SK-N-SH treated with all-trans-retinoic acid at 6 μM for 48 hours (cell line): ENCODE data around the gene ADAT3.
"Not testable (repeated sequence)": the region's sequence is repeated elsewhere in the genome, so short reads cannot be mapped to it uniquely, and the experiment has no call there.

Source experiments
- ATAC-seq: fragments of 200-7000 bp; cut with Tn5 transposase; 3 replicates; pipeline ENCODE4 v1.9.1; 2020; ENCODE audit warnings: mild to moderate bottlenecking, moderate library complexity
- ESRRG ChIP-seq: fragments of 250-450 bp; sonication (Bioruptor Pico); IDR thresholded peaks from 2 replicates; pipeline ENCODE4 v1.6.1; 2021; ENCODE audit warnings: mild to moderate bottlenecking
- ISL1 ChIP-seq: fragments of 250-450 bp; sonication (Bioruptor Pico); IDR thresholded peaks from 2 replicates; pipeline ENCODE4 v2.1.2; 2022; ENCODE audit warnings: mild to moderate bottlenecking, moderate library complexity
- SNAI2 ChIP-seq: fragments of 250-450 bp; sonication (Bioruptor Pico); IDR thresholded peaks from 2 replicates; pipeline ENCODE4 v1.5.0; 2020; ENCODE audit warnings: mild to moderate bottlenecking, moderate library complexity
- ZFP3 ChIP-seq: fragments of 250-450 bp; sonication (Bioruptor Pico); IDR thresholded peaks from 2 replicates; pipeline ENCODE4 v1.5.0; 2020; ENCODE audit warnings: mild to moderate bottlenecking, moderate library complexity
- ZNF565 ChIP-seq: fragments of 450-650 bp; formaldehyde crosslinking; conservative IDR thresholded peaks from 2 replicates; pipeline ENCODE4 v1.5.0; 2020; ENCODE audit warnings: low read depth, mild to moderate bottlenecking, moderate library complexity
- ZNF8 ChIP-seq: fragments of 450-650 bp; formaldehyde crosslinking; IDR thresholded peaks from 2 replicates; pipeline ENCODE4 v1.5.0; 2020; ENCODE audit warnings: mild to moderate bottlenecking, moderate library complexity
- TF ChIP-seq, protein P1 (sequence below): fragments of 250-450 bp; sonication (Bioruptor Pico); IDR thresholded peaks from 2 replicates; pipeline ENCODE4 v1.8.0; 2020; ENCODE audit warnings: mild to moderate bottlenecking, moderate library complexity, borderline replicate concordance
- TF ChIP-seq, protein P2 (sequence below): fragments of 250-450 bp; sonication (Bioruptor Pico); IDR thresholded peaks from 2 replicates; pipeline ENCODE4 v1.5.0; 2020; ENCODE audit warnings: mild to moderate bottlenecking, moderate library complexity
- TF ChIP-seq, protein P3 (sequence below): fragments of 250-450 bp; sonication (Bioruptor Pico); IDR thresholded peaks from 2 replicates; pipeline ENCODE4 v1.5.1; 2020; ENCODE audit warnings: low read depth, mild to moderate bottlenecking, moderate library complexity

Gene ADAT3

DNA sequence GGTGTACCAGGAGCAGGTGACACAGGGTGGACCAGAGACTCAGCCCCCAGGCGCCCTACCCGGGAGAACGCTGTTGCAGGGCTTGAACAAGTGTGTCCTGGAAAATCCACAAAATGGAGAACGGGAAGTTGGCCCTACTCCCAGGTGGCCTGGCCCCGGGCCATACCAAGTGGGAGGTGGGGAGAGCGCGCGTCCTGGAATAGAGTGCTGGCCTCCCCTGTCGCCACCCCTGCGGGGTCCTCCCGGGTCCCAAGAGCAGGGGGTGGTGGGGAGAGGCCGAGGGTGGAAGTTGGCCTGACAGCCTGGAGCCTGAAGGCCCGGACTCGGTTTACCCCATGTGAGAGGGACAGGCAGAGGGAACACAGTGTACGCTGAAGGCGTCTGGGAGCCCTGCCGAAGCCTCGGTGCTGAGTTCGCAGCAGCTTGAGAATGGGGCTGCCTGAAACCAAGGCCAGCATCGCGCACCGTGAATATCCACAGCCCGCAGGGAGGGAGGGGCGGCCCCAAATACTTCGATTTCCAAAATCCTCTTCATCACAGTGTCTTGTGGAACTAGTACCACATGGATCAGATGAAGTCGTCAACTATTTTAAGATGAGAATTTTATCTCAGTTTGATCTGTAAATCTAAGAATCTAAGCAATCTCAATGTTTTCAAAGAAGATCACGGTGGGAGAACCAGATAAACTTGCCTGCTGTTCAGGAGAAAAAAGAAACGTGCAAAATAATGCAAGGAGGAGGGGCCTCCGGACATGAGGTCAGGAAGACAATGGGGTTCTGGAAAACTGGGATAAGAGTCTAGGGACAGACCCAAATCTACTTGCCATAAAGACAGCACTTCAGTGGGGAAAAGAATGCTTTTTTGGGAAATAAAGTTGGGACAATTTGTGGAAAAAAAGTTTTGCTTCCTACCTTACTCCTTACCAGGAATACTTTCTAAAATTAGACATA, 31.4 kb upstream of the ADAT3 start:
- no peak for ATAC-seq
- peak; percentile 21; the same call in 1 of the 2 replicates for TF ChIP-seq SNAI2 (CRISPR knock-in tag)
- TF ChIP-seq, protein P1, sequence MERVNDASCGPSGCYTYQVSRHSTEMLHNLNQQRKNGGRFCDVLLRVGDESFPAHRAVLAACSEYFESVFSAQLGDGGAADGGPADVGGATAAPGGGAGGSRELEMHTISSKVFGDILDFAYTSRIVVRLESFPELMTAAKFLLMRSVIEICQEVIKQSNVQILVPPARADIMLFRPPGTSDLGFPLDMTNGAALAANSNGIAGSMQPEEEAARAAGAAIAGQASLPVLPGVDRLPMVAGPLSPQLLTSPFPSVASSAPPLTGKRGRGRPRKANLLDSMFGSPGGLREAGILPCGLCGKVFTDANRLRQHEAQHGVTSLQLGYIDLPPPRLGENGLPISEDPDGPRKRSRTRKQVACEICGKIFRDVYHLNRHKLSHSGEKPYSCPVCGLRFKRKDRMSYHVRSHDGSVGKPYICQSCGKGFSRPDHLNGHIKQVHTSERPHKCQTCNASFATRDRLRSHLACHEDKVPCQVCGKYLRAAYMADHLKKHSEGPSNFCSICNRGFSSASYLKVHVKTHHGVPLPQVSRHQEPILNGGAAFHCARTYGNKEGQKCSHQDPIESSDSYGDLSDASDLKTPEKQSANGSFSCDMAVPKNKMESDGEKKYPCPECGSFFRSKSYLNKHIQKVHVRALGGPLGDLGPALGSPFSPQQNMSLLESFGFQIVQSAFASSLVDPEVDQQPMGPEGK (CRISPR knock-in tag): no peak

DNA sequence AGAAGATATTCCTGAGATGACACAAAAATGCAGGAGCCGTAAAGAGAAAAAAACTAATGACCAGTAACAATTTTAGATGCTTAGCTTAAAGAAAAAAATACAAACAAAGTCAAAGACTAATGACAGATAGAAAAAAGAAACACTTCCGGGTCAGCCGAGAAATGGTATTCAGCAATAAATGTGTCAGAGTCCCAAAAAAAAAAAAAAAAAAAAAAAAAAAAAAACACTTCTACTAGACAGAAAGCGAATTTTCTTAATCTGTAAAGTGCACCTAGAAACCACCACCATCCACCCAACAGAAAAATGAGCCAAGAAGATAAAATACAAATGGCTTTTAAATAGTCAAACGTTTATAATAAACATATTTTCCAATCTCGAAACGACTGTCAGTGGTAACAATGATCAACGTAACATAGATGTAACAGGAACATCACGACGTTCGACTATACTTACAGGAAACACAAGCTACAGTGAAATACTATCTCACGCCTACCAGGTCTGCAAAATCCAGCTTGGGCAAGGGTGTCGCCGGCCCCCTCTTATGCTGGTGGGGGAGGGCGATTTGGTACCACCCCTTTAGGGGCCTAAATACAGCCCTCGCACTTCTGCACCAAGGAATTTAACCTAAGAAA, 30.5 kb upstream of the ADAT3 start:
- TF ChIP-seq, protein P2, sequence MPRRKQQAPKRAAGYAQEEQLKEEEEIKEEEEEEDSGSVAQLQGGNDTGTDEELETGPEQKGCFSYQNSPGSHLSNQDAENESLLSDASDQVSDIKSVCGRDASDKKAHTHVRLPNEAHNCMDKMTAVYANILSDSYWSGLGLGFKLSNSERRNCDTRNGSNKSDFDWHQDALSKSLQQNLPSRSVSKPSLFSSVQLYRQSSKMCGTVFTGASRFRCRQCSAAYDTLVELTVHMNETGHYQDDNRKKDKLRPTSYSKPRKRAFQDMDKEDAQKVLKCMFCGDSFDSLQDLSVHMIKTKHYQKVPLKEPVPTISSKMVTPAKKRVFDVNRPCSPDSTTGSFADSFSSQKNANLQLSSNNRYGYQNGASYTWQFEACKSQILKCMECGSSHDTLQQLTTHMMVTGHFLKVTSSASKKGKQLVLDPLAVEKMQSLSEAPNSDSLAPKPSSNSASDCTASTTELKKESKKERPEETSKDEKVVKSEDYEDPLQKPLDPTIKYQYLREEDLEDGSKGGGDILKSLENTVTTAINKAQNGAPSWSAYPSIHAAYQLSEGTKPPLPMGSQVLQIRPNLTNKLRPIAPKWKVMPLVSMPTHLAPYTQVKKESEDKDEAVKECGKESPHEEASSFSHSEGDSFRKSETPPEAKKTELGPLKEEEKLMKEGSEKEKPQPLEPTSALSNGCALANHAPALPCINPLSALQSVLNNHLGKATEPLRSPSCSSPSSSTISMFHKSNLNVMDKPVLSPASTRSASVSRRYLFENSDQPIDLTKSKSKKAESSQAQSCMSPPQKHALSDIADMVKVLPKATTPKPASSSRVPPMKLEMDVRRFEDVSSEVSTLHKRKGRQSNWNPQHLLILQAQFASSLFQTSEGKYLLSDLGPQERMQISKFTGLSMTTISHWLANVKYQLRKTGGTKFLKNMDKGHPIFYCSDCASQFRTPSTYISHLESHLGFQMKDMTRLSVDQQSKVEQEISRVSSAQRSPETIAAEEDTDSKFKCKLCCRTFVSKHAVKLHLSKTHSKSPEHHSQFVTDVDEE: no peak
- TF ChIP-seq ZNF8 (CRISPR knock-in tag): no peak
- ATAC-seq: peak; percentile 23

DNA sequence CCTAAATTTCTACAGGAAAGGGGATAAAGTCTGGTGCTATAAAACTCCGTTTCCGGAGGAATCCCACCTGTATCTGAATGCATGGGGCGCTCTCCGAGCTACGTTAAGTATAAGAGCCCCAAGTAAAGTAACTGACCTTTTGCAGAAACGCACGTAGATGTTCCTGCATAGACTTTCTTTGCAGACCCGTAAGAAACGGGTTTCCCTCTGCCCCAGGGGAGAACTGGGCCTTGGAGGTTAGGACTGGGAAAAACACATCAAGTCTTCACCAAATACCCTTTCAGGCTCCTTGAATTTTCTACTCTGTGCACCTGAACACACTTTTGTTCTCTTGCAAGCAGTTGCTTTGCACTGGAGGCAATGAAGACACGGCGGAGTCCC, 29.9 kb upstream of the ADAT3 start:
- ATAC-seq: peak; percentile 9

DNA sequence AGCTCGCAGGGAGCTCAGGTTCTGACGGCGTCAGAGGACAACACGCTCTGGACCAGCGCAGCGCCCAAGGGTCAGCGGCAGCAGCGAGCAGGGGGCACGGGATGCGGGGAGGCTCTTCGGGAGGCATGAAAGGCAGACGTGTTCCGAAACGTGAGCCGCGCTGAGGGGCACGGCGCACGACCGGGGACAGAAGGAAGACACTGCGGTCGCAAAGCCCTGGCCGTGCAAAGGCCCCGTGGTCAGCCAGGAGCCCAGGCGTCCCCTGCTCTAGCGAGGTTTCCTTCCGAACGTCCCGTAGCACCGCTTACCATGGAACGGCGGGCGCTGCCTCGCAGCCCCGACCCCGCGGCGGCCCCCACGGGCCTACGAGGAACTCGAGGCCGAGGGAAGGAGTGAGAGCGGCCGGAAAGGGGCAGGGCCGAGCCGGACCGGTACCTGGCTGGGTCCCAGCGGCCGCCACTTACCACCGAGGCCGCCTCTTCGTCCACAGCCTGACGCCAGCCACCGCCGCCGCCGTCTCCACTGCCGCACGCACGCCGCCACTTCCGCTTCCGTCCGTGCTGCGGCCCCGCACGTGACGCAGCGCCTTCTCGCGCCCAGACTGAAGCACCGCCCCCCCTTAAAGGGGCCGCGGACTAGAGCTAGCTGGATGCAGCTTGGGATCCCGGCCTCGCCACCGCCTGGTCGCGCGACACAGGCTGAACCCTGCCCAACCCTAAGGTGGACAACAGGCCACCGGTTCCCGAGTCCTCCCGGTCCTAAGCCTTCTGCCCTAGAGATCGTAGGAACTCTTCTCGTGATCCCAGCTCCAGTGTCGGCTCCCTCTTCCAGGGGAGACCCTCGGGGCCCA, 29.3 kb upstream of the ADAT3 start:
- TF ChIP-seq ESRRG: no peak
- 0 out of 2 replicates have a peak, but pooled peaks have one; percentile 11 for TF ChIP-seq ZFP3
- TF ChIP-seq, protein P3, sequence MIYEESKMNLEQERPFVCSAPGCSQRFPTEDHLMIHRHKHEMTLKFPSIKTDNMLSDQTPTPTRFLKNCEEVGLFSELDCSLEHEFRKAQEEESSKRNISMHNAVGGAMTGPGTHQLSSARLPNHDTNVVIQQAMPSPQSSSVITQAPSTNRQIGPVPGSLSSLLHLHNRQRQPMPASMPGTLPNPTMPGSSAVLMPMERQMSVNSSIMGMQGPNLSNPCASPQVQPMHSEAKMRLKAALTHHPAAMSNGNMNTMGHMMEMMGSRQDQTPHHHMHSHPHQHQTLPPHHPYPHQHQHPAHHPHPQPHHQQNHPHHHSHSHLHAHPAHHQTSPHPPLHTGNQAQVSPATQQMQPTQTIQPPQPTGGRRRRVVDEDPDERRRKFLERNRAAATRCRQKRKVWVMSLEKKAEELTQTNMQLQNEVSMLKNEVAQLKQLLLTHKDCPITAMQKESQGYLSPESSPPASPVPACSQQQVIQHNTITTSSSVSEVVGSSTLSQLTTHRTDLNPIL (CRISPR knock-in tag): no peak
- no peak for TF ChIP-seq ZNF565 (CRISPR knock-in tag)
- no peak for TF ChIP-seq ISL1 (CRISPR knock-in tag)
- peak; percentile 95 for ATAC-seq

DNA sequence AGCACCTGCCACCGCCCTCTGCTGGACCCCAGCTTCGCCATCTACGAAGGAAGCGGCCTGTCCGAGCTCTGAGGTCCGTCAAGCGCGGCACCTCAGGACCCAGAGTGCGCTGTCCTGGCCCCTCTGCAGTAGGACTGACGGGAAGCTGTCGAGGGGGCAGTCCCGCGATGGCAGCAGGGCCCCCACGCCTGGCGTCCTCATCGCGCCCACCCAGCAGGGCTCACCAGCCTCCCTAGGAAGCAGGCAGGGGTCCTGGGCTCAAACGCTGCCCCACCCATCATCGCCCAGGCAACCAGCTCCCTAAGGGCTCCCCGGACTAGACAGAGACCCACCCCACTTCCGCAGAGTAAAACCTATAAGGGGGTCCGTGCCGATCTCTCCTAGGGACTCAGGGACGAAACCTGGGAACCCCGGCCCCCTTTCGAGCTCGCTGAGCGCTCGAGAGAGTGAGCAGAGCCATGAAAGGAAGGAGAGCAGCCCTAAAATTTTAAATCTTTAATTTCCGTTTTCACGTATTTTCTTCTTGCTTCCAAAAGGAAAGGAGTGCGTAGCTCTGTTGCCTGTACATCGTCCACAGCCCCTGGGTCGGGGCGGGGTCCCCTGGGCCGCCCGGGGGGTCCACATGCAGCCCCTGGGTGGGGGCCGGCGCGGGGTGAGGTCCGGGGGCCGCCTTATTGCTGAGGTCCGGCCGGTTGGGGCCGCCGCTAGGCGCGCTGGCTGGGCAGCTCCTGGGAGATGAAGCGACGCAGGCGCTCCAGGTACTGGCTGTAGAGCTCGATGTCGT, 28.5 kb upstream of the ADAT3 start:
- ATAC-seq: peak; percentile 25; the same call in 2 of the 3 replicates

DNA sequence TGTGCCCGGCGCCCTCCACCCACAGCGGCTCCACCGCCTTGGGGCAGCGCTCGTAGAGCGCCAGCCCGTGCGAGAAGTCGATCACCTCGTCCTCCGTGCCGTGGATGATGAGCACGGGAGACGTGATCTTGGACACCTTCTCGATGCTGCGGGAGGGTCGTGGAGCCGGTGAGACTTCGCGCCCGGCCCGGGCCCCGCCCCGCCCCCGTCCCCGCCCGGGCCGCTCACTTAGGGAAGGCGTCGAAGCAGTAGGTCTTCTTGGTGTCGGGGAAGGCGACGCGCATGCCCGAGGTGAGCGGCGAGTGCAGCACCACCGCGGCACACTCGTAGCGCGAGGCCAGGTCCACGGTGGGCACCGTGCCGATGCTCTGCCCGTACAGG, 27.9 kb upstream of the ADAT3 start:
- ATAC-seq: not testable (repeated sequence)

DNA sequence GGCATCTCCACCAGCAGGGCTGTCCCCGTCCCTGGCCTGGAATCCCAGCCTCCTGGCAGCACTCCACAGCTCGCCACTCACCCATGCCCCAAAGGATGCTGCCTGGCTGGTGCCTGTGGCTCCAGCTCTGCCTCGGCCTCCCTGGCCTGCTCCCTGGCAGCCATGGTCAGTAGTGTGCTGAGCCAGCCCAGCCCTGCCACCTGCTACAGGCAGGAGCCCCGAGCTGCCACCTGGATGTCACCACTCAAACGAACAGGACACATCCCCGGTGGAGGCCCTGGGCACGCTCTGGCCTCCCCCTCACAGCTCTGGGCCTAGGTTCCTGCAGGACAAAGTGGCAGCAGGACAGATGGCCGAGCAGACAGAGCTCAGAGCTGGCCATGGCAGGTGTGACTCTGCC, 26.6 kb upstream of the ADAT3 start:
- not testable (repeated sequence) for ATAC-seq

DNA sequence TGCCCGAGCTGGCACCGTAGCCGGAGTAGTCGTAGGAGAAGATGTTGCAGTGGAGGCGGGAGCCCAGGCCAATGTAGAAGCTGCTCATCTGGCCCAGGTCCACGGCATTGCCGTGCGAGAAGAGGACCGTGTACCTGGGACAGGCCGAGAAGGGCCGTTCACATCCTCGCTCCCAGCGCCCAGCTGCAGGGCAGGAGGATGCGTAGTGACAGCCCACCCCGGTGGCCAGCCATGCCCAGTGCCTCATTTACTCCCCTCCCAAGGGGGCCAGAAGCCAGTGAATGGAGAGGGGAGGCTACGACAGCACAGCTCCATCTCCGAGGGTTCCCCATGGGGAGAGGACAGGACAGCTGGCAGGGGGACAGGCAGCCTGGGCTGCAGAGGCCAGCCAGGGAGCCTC, 25.2 kb upstream of the ADAT3 start:
- not testable (repeated sequence) for ATAC-seq
